ENCODE results near the gene C1orf159.
"Not testable (repeated sequence)": the region's sequence is repeated elsewhere in the genome, so short reads cannot be mapped to it uniquely, and the experiment has no call there.

The C1orf159 gene

GRCh38 chr1:1083416-1084371, 32.2 kb downstream of the C1orf159 start:
- TF ChIP-seq POLR2A (IDR thresholded peaks at IDR 0.05; ENCODE audit: low read length), result no peak
- TF ChIP-seq GATA1 (IDR thresholded peaks at IDR 0.05; ENCODE audit: low read depth, low read length), result no peak
- DNase-seq, result no peak

DNA sequence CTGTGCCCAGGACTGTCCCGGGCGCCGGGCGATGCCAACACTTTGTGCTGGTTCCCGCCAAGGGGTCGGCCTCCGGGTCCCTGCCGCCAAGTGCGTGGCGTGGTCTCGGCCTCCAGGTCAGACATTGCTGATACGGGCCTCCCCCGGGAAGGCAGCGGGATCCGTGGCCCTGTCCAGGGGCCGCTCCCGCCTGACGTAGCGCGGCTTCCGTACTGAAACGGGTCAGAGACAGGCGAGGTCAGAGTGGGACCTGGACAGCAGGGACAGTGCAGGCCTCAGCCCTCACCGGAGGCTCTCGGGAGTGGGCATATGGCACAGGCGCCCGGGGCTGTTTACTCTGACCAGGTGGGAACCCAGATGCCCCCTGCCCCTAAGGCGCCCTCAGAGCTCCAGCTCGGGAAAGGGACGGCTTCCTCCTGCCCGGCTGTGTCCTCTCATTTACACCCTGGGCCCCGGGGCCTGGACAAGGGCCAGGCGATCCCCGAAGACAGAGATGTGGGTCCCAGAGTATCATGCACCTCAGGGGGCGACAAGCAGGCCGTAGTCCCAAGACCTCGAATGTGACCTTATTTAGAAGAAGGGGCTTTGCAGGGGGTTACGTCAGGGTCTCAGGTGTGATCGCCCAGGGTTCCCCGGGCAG, 33.0 kb downstream of the C1orf159 start:
- TF ChIP-seq POLR2A (IDR thresholded peaks at IDR 0.05; ENCODE audit: low read length) (no peak), GATA1 (IDR thresholded peaks at IDR 0.05; ENCODE audit: low read depth, low read length) (no peak)
- DNase-seq, result no peak

GRCh38 chr1:1082239-1082775, 33.6 kb downstream of the C1orf159 start:
- TF ChIP-seq POLR2A (IDR thresholded peaks at IDR 0.05; ENCODE audit: low read length), result no peak
- no peak for TF ChIP-seq GATA1 (IDR thresholded peaks at IDR 0.05; ENCODE audit: low read depth, low read length)

DNA sequence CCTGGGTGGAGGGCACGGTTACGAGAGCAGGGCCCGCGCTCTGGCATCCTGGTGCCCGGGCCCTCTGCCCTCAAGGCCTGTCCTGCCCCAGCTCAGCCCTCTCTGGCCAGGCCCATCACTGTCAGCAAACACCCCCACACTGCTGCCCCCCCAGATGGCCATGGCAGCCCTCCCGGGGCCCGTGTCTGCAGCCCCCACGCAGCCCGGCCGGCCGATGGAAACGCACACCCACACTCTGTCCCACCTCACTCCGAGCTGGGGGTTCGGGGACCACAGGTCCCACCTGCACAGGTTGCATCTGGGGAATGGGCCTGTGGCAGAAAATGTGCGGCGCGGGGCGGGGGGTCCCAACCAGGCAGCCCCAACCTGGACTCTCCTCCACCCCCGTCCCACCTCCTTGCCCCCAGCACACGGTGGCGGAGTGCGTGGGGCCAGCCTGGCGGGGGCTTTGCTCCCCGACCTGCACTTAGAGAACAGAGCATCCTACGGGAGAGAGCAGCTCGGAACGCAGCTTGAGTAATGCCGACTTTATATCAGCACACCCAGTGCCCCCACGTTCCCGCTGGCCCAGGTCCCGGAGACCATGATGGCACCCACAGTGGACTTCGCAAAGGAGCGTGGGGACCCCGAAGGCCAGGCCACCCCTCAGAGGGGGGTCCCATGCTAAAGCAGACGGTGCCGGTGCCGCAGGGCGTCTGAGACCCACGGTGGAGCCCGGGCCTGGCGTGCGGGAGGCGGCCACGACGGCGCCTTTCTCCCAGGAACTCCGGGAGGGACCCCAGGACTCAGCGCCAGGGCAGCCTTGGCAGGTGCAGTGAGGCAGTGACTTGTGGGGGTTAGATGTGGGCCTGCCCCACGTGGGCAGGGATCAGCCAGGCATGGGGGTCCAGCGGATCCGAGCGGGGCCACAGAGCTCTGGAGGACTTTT, 34.3 kb downstream of the C1orf159 start:
- DNase-seq, result no peak

More at GRCh38 chr1:1082239-1082775, 33.6 kb downstream of the C1orf159 start:
- no peak for DNase-seq

GRCh38 chr1:1080951-1081310, 35.0 kb downstream of the C1orf159 start:
- no peak for TF ChIP-seq POLR2A (IDR thresholded peaks at IDR 0.05; ENCODE audit: low read length)
- TF ChIP-seq GATA1 (IDR thresholded peaks at IDR 0.05; ENCODE audit: low read depth, low read length), result no peak
- no peak for DNase-seq

More for the DNA sequence above, 34.3 kb downstream of the C1orf159 start:
- no peak for TF ChIP-seq GATA1 (IDR thresholded peaks at IDR 0.05; ENCODE audit: low read depth, low read length)
- no peak for TF ChIP-seq POLR2A (IDR thresholded peaks at IDR 0.05; ENCODE audit: low read length)

DNA sequence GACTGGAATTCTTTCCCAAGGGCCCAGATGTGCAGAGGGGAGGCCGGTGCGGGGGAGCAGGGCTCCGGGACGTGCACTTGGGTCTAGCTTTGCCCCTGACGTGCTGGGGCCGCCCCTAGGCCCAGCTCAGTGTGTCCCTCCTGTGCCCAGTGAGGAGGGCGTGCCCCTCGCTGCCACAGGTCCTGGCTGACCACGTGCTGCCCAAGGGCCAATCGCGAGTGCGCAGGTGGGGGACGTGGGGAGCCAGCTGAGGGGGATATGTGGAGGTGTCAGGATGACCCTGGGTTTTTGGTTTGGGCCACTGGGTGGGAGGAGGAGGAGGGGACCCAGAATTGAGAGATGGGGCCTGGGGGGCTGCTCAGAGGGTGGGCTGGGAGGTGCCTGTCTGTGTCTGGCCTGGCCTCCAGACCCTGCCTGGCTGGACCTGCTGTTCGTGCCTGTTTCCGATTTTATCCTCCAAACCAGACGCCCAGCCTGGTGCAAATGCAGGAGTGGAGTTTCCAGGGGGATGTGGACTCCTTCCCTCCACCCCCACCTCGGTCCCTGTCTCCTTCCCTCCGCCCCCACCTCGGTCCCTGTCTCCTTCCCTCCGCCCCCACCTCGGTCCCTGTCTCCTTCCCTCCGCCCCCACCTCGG, 35.6 kb downstream of the C1orf159 start:
- DNase-seq, result peak; percentile 31 to 43
- TF ChIP-seq GATA1 (IDR thresholded peaks at IDR 0.05; ENCODE audit: low read depth, low read length) (no peak), POLR2A (IDR thresholded peaks at IDR 0.05; ENCODE audit: low read length) (no peak)

DNA sequence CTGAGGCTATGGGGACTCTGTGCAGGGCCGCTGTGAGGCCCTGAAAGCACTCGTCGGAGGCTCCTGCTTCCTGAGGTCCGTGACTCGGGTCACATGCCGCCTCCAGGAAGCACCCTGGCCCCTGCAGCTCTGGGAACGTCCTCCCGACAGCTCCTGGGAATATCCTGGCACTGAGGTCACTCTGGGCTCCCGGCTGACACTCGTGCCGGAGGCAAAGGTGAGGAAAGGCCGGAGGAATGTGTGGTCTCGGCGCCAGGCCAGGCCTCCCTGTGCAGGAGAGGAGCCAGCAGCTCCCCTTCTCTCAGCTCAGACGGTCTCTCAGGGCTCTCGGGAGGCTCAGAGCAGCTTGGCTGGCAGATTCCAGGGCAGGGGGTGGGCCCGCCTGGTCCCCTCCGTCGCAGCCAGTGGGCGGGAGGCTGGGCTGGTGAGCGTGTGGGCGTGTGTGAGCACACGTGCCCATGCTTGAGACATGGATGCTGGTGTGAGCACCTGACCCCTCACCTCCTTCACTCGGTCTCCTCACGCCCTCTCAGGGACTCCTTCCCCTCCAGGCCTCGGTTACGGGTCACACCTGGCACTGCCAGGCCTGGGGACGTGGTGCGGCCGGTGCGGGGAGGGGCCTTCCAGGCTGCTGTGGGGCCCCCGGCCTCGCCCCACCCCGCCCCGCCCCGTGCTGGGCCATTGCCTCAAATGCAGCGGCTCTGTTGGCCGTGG, 36.3 kb downstream of the C1orf159 start:
- TF ChIP-seq POLR2A (IDR thresholded peaks at IDR 0.05; ENCODE audit: low read length), result no peak
- no peak for TF ChIP-seq GATA1 (IDR thresholded peaks at IDR 0.05; ENCODE audit: low read depth, low read length)
- peak; percentile 44 to 51 for DNase-seq

DNA sequence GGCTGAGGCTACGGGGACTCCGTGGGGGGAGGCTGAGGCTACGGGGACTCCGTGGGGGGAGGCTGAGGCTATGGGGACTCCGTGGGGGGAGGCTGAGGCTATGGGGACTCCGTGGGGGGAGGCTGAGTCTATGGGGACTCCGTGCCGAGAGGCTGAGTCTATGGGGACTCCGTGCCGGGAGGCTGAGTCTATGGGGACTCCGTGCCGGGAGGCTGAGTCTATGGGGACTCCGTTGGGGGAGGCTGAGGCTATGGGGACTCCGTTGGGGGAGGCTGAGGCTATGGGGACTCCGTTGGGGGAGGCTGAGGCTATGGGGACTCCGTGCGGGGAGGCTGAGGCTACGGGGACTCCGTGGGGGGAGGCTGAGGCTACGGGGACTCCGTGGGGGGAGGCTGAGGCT, 38.5 kb downstream of the C1orf159 start:
- not testable (repeated sequence) for DNase-seq

DNA sequence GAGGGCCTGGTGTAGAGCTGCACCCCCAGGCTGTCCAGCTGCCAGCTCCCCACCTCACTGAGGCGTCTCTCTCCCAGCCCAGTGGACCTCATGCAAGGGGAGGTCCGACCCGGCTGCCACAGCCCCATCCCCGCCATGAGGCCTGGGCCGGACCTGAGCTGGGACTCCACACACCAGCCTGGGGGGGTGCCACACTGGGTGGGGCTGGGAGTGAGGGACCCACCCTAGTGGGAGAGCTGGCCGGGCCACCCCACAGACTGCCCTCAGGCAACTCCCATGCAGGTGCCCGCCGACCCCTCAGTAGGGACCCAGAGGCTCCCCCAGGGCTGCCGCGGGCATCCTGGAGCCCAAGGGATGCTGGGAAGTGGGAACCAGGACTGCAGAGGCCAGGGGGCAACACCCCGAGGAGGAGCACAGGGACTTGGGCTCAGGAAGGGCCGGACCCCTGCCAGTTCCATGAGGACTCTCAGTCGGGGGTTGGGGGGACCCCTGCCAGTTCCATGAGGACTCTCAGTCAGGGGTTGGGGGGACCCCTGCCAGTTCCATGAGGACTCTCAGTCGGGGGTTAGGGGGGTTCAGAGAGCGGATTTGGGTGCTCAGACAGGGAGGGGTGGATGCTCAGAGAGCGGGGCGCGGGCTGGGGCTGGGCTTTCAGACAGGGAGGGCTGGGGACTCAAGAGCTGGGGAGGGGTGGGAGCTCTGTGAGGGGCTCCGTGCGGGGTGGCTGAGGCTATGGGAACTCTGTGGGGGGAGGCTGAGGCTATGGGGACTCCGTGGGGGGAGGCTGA, 40.5 kb downstream of the C1orf159 start:
- TF ChIP-seq GATA1 (IDR thresholded peaks at IDR 0.05; ENCODE audit: low read depth, low read length) (no peak), POLR2A (IDR thresholded peaks at IDR 0.05; ENCODE audit: low read length) (no peak)
- no peak for DNase-seq

GRCh38 chr1:1074631-1075147, 41.2 kb downstream of the C1orf159 start:
- TF ChIP-seq POLR2A (IDR thresholded peaks at IDR 0.05; ENCODE audit: low read length) (no peak), GATA1 (IDR thresholded peaks at IDR 0.05; ENCODE audit: low read depth, low read length) (no peak)
- no peak for DNase-seq

DNA sequence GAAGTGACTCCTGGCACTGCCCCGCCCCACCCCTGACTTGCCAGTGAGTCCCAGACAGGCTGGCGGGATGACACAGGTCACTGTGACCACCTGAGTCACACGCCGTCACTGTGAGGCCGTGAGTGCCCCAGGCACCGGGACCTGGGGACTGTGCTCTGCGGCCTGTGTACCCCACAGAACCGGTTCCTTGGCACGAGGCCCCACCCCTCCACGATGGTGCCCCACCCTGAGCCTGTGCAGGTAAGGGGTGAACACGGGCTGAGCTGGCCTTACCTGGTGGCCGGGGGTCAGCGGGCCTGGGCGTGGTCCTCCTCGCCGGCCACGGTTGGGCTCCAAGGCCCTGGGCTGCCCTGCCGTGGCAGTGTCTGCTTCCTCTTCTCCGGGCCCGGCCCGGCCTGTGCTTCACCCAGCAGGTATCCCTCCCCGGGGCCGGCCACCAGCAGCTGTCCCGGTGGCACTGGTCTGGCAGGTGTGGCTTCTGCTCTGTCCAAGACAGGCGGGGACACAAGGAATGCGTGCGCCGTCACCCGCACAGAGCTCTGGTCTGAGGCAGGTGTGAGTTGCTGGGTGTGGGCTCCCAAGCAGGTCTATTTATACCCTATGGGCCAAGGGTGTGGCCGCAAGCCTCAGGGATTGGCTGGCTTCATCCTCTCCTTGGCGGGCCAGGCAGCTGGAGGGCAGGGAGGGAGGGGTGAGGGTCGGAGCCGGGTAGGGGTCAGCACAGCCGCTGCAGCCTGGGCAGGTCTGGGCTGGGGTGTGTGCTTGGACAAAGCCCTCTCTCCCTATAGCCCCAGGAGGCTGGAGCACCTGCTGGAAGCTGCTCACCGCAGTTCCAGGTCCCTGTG, 41.9 kb downstream of the C1orf159 start, which contains the start of gene RNF223:
Gene RNF223, minus strand, starts transcription at position 564 of the 845 bp plus-strand sequence. CDS start 1,740 bp downstream, outside the sequence.
- DNase-seq, result no peak
- TF ChIP-seq GATA1 (IDR thresholded peaks at IDR 0.05; ENCODE audit: low read depth, low read length) (no peak), POLR2A (IDR thresholded peaks at IDR 0.05; ENCODE audit: low read length) (no peak)

Measured in erythroblast (primary cell).